Measurements from ENCODE around the gene TCEAL2.

TCEAL2 gene

GRCh38 chrX:102154218-102154860 is 28.9 kb downstream of the TCEAL2 start:
- Histone ChIP-seq H3K4me3 (ENCODE audit: low read length) (no peak overlapping the region), H3K36me3 (ENCODE audit: control insufficient read depth, insufficient read depth, low read length) (no peaks in the 10 kb centered on the region), H3K27me3 (ENCODE audit: control insufficient read depth, insufficient read depth, low read length) (no peaks in the 10 kb centered on the region), H3K4me1 (ENCODE audit: control insufficient read depth, insufficient read depth, low read length) (no peaks in the 10 kb centered on the region), H3K27ac (ENCODE audit: low read depth, low read length) (no peak overlapping the region), H3K9ac (ENCODE audit: low read length) (no peak overlapping the region)

- no peak overlapping the region for H3K9ac ChIP-seq (ENCODE audit: low read length)
- no peak overlapping the region for H3K27ac ChIP-seq (ENCODE audit: low read depth, low read length)
- H3K4me1 ChIP-seq (ENCODE audit: control insufficient read depth, insufficient read depth, low read length) = no peaks in the 10 kb centered on the region
- H3K36me3 ChIP-seq (ENCODE audit: control insufficient read depth, insufficient read depth, low read length) = no peaks in the 10 kb centered on the region
- peak overlapping the region; percentile 61 for H3K4me3 ChIP-seq (ENCODE audit: low read length)
- H3K27me3 ChIP-seq (ENCODE audit: control insufficient read depth, insufficient read depth, low read length) = no peaks in the 10 kb centered on the region
Observed at GRCh38 chrX:102154900-102155805, 29.7 kb downstream of the TCEAL2 start.

GRCh38 chrX:102155806-102156179 is 30.3 kb downstream of the TCEAL2 start, which contains the start of gene BEX5:
TSS of gene BEX5 (minus strand) at chrX:102155977. CDS start at chrX:102154265, 1,712 bp downstream.
- no peaks in the 10 kb centered on the region for H3K27me3 ChIP-seq (ENCODE audit: control insufficient read depth, insufficient read depth, low read length)
- peak within 1 kb of the TSS; percentile 61 for H3K4me3 ChIP-seq (ENCODE audit: low read length)
- H3K9ac ChIP-seq (ENCODE audit: low read length) = no peak within 1 kb of the TSS
- no peak within 1 kb of the TSS for H3K27ac ChIP-seq (ENCODE audit: low read depth, low read length)
- H3K36me3 ChIP-seq (ENCODE audit: control insufficient read depth, insufficient read depth, low read length) = no peaks in the 10 kb centered on the region
- no peaks in the 10 kb centered on the region for H3K4me1 ChIP-seq (ENCODE audit: control insufficient read depth, insufficient read depth, low read length)

Measured in rectal smooth muscle tissue (tissue), 1 donor.